IgD-negative memory B cell (primary cell): Measurements from ENCODE around the gene PTP4A2. TPM values are rescaled to one million over a fixed set of nuclear protein-coding genes. Genes with fewer than 3 reads are reported as not detected.
"Not testable (repeated sequence)": the region's sequence is repeated elsewhere in the genome, so short reads cannot be mapped to it uniquely, and the experiment has no call there.

Source experiments
- H3K27ac Mint-ChIP-seq, 3 donors: one replicate each; pipeline ENCODE4 v1.8.0; 2020 to 2022; ENCODE audit warnings: mild to moderate bottlenecking in 3 of 3, mixed read lengths in 3 of 3, moderate library complexity in 1 of 3
- H3K27me3 Mint-ChIP-seq: one replicate; pipeline ENCODE4 v1.8.0; 2021; ENCODE audit warnings: mixed read lengths
- H3K36me3 Mint-ChIP-seq: one replicate; pipeline ENCODE4 v1.8.0; 2020; ENCODE audit warnings: mild to moderate bottlenecking, mixed read lengths
- H3K4me1 Mint-ChIP-seq, 3 donors: one replicate each; pipeline ENCODE4 v1.8.0; 2020 to 2022; ENCODE audit warnings: mixed read lengths in 3 of 3, mild to moderate bottlenecking in 1 of 3
- H3K4me3 Mint-ChIP-seq, 4 donors: one replicate each; pipeline ENCODE4 v1.8.0; 2020 to 2022; ENCODE audit warnings: mild to moderate bottlenecking in 4 of 4, mixed read lengths in 4 of 4, moderate library complexity in 3 of 4
- H3K9me3 Mint-ChIP-seq, 3 donors: one replicate each; pipeline ENCODE4 v1.8.0; 2020 to 2021; ENCODE audit warnings: mixed read lengths in 3 of 3, mild to moderate bottlenecking in 1 of 3
- polyA plus RNA-seq: library from polyadenylated mRNA; unstranded; fragments of 300-500 nt; fragmentation: Illumina TruSeq; gene quantifications from one replicate; pipeline ENCODE4 v1.2.3, GENCODE V29; 2021

PTP4A2 gene
- polyA plus RNA-seq, 1 donor from 2014 or later = 216 TPM

GRCh38 chr1:31936981-31937299 is 1.2 kb downstream of the PTP4A2 start:
- Mint-ChIP-seq H3K27me3 (peaks cover 2% of the 10 kb centered on the region), H3K4me3 (peak overlapping the region; percentile 87 to 99 (median 98)), H3K27ac (peak overlapping the region; percentile 86 to 96 (median 94)), H3K4me1 (peaks cover 45 to 59% (median 51%) of the 10 kb centered on the region in 3 donors), H3K36me3 (peaks cover 9% of the 10 kb centered on the region), H3K9me3 (no peaks in the 10 kb centered on the region)

GRCh38 chr1:31936278-31936980 is 1.7 kb downstream of the PTP4A2 start:
- Mint-ChIP-seq H3K4me1 (peaks cover 50 to 64% (median 56%) of the 10 kb centered on the region in 3 donors), H3K9me3 (no peaks in the 10 kb centered on the region), H3K27me3 (peaks cover 2% of the 10 kb centered on the region), H3K4me3 (peak overlapping the region; percentile 87 to 99 (median 98)), H3K36me3 (peaks cover 9% of the 10 kb centered on the region), H3K27ac (peak overlapping the region; percentile 86 to 96 (median 94))

- Mint-ChIP-seq H3K27me3 (peaks cover 2% of the 10 kb centered on the region), H3K36me3 (peaks cover 9% of the 10 kb centered on the region), H3K9me3 (no peaks in the 10 kb centered on the region), H3K27ac (peak overlapping the region; percentile 86 to 96 (median 94)), H3K4me1 (peaks cover 59 to 68% (median 62%) of the 10 kb centered on the region in 3 donors), H3K4me3 (peak overlapping the region; percentile 77 to 99 (median 92))
These were observed 3.2 kb downstream of the PTP4A2 start for GRCh38 chr1:31934706-31935629.

GRCh38 chr1:31932491-31933316 is 5.5 kb downstream of the PTP4A2 start:
- Mint-ChIP-seq H3K4me3 (peak overlapping the region; percentile 64 to 98 (median 86)), H3K9me3 (no peaks in the 10 kb centered on the region), H3K27me3 (peaks cover 2% of the 10 kb centered on the region), H3K27ac (peak overlapping the region; percentile 33 to 96 (median 83)), H3K4me1 (peaks cover 55 to 67% (median 58%) of the 10 kb centered on the region in 3 donors), H3K36me3 (peaks cover 9% of the 10 kb centered on the region)

GRCh38 chr1:31931593-31932225 is 6.5 kb downstream of the PTP4A2 start:
- Mint-ChIP-seq H3K27ac (peak overlapping the region; percentile 15 to 86 (median 33)), H3K9me3 (no peaks in the 10 kb centered on the region), H3K36me3 (peaks cover 8% of the 10 kb centered on the region), H3K27me3 (peaks cover 2% of the 10 kb centered on the region), H3K4me3 (peak overlapping the region; percentile 57 to 98 (median 67)), H3K4me1 (peaks cover 62 to 76% (median 66%) of the 10 kb centered on the region in 3 donors)

GRCh38 chr1:31930836-31931592 is 7.2 kb downstream of the PTP4A2 start:
- Mint-ChIP-seq H3K4me3 (peak overlapping the region; percentile 57 to 87 (median 71)), H3K9me3 (no peaks in the 10 kb centered on the region), H3K27me3 (no peaks in the 10 kb centered on the region), H3K36me3 (peaks cover 5% of the 10 kb centered on the region), H3K27ac (peak overlapping the region; percentile 33 to 93 (median 35)), H3K4me1 (peaks cover 64 to 75% (median 68%) of the 10 kb centered on the region in 3 donors)

GRCh38 chr1:31927661-31927980 is 10.5 kb downstream of the PTP4A2 start:
- H3K36me3 Mint-ChIP-seq = no peaks in the 10 kb centered on the region
- H3K27ac Mint-ChIP-seq = peak overlapping the region; percentile 27 to 94 (median 86)
- no peaks in the 10 kb centered on the region for H3K27me3 Mint-ChIP-seq
- peak overlapping the region in 3 of 4 donors; percentile 21 to 93 (median 93) for H3K4me3 Mint-ChIP-seq
- H3K9me3 Mint-ChIP-seq = no peaks in the 10 kb centered on the region
- H3K4me1 Mint-ChIP-seq = peaks cover 62 to 66% (median 63%) of the 10 kb centered on the region in 3 donors

- Mint-ChIP-seq H3K27ac (peak overlapping the region; percentile 27 to 94 (median 86)), H3K4me3 (peak overlapping the region; percentile 21 to 93 (median 82)), H3K4me1 (peaks cover 58 to 61% (median 58%) of the 10 kb centered on the region in 3 donors), H3K9me3 (no peaks in the 10 kb centered on the region), H3K27me3 (no peaks in the 10 kb centered on the region), H3K36me3 (no peaks in the 10 kb centered on the region)
These were observed 11.1 kb downstream of the PTP4A2 start for GRCh38 chr1:31926853-31927660.

GRCh38 chr1:31926252-31926651 is 11.9 kb downstream of the PTP4A2 start:
- H3K27me3 Mint-ChIP-seq = no peaks in the 10 kb centered on the region
- peaks cover 58 to 61% (median 58%) of the 10 kb centered on the region in 3 donors for H3K4me1 Mint-ChIP-seq
- no peaks in the 10 kb centered on the region for H3K9me3 Mint-ChIP-seq
- peak overlapping the region; percentile 27 to 94 (median 92) for H3K27ac Mint-ChIP-seq
- H3K4me3 Mint-ChIP-seq = peak overlapping the region; percentile 21 to 93 (median 82)
- H3K36me3 Mint-ChIP-seq = peaks cover 2% of the 10 kb centered on the region

- peaks cover 59 to 62% (median 60%) of the 10 kb centered on the region in 3 donors for H3K4me1 Mint-ChIP-seq
- not testable (repeated sequence) for H3K27me3 Mint-ChIP-seq
These were observed 12.3 kb downstream of the PTP4A2 start for GRCh38 chr1:31925824-31926223.

GRCh38 chr1:31924839-31925238 is 13.3 kb downstream of the PTP4A2 start:
- Mint-ChIP-seq H3K36me3 (peaks cover 2% of the 10 kb centered on the region), H3K9me3 (no peaks in the 10 kb centered on the region), H3K4me3 (peak overlapping the region; percentile 21 to 93 (median 66)), H3K27ac (peak overlapping the region; percentile 0 to 92 (median 74)), H3K4me1 (peaks cover 55 to 58% (median 57%) of the 10 kb centered on the region in 3 donors), H3K27me3 (no peaks in the 10 kb centered on the region)

More at GRCh38 chr1:31925824-31926223, 12.3 kb downstream of the PTP4A2 start:
- peak overlapping the region; percentile 27 to 94 (median 92) for H3K27ac Mint-ChIP-seq
- H3K36me3 Mint-ChIP-seq, H3K9me3 Mint-ChIP-seq: not testable (repeated sequence)
- peak overlapping the region; percentile 21 to 93 (median 84) for H3K4me3 Mint-ChIP-seq

GRCh38 chr1:31923901-31924535 is 14.2 kb downstream of the PTP4A2 start:
- Mint-ChIP-seq H3K36me3 (peaks cover 5% of the 10 kb centered on the region), H3K27me3 (no peaks in the 10 kb centered on the region), H3K27ac (peak overlapping the region; percentile 39 to 57 (median 54)), H3K9me3 (peaks cover 0 to 3% (median 0%) of the 10 kb centered on the region in 3 donors), H3K4me1 (peaks cover 57 to 58% (median 57%) of the 10 kb centered on the region in 3 donors), H3K4me3 (peak overlapping the region in 3 of 4 donors; percentile 12 to 87 (median 70))
